Muscle layer of duodenum (tissue), 2 donors: ENCODE measurements around the gene PZP.

ENCODE experiments used
- H3K27ac ChIP-seq: one replicate; pipeline ENCODE4 v1.7.0; 2013; ENCODE audit warnings: mild to moderate bottlenecking, low read length
- H3K27me3 ChIP-seq: one replicate; pipeline ENCODE4 v1.7.0; 2013; ENCODE audit warnings: low read depth, mild to moderate bottlenecking, control low read depth, low read length
- H3K36me3 ChIP-seq, 2 donors: one replicate each; pipeline ENCODE4 v1.7.0; 2013; ENCODE audit warnings: low read length in 2 of 2, control low read depth in 1 of 2, mild to moderate bottlenecking in 1 of 2; ENCODE audit not compliant: insufficient read depth in 2 of 2, control insufficient read depth in 1 of 2
- H3K4me1 ChIP-seq, 2 donors: one replicate each; pipeline ENCODE4 v1.7.0; 2013; ENCODE audit warnings: low read length in 2 of 2, mild to moderate bottlenecking in 2 of 2, control low read depth in 1 of 2, moderate library complexity in 1 of 2; ENCODE audit not compliant: insufficient read depth in 2 of 2, control insufficient read depth in 1 of 2
- H3K4me3 ChIP-seq, 2 donors: one replicate each; pipeline ENCODE4 v1.7.0; 2013; ENCODE audit warnings: low read length in 2 of 2, low read depth in 1 of 2, mild to moderate bottlenecking in 1 of 2
- H3K9me3 ChIP-seq, 2 donors: one replicate each; pipeline ENCODE4 v1.7.0; 2013; ENCODE audit warnings: low read length in 2 of 2, control low read depth in 1 of 2, mild to moderate bottlenecking in 1 of 2; ENCODE audit not compliant: control insufficient read depth in 1 of 2
- donor health status: healthy.

PZP gene

GRCh38 chr12:9099552-9100190 is 108.5 kb downstream of the PZP start:
- H3K27ac ChIP-seq, result no peak overlapping the region
- H3K9me3 ChIP-seq, result no peaks in the 10 kb centered on the region
- no peaks in the 10 kb centered on the region for H3K27me3 ChIP-seq
- H3K4me3 ChIP-seq, result no peak overlapping the region
- H3K36me3 ChIP-seq, result peaks cover 44 to 51% of the 10 kb centered on the region in 2 donors
- H3K4me1 ChIP-seq, result no peaks in the 10 kb centered on the region
